Stimulated activated CD4-positive, alpha-beta T cell treated with anti-CD3 and anti-CD28 coated beads, TNF-alpha, amount 100 ng/mL, for 48 hours (primary cell): ENCODE data around the gene STIM1.
"Not testable (repeated sequence)": the region's sequence is repeated elsewhere in the genome, so short reads cannot be mapped to it uniquely, and the experiment has no call there.

Experiments used
- DNase-seq, 3 donors: peaks; one replicate each; pipeline ENCODE4 v3.0.0-alpha.2; 2020; ENCODE audit warnings: low read depth in 3 of 3

The STIM1 gene

GRCh38 chr11:3983101-3983500 lies 127.6 kb downstream of the STIM1 start:
- no peak for DNase-seq

GRCh38 chr11:3984896-3985295 lies 129.4 kb downstream of the STIM1 start:
- peak; percentile 11 to 21 (median 20) for DNase-seq

GRCh38 chr11:3985631-3986030 lies 130.2 kb downstream of the STIM1 start:
- DNase-seq = no peak

DNA sequence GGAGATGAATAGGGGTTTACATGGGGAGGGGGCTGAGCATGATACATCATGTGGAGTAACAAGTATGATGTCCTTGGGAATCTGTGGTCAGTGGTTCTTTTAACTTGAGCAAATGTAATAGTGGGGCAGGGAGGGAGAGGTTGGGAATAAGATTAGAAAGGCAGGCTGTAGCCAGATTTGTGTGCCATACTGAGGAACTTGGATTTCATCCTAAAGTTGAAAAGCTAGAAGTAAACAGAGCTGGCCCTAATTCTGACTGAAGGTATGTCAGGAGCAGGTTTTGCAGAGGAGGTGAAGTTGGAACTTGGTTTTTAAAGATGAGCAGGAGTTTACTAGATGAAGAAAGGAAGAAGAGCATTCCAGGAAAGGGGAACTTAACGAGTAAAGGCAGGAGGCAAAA lies 130.8 kb downstream of the STIM1 start:
- DNase-seq = no peak

GRCh38 chr11:3989276-3989920 lies 133.9 kb downstream of the STIM1 start:
- DNase-seq = no peak

DNA sequence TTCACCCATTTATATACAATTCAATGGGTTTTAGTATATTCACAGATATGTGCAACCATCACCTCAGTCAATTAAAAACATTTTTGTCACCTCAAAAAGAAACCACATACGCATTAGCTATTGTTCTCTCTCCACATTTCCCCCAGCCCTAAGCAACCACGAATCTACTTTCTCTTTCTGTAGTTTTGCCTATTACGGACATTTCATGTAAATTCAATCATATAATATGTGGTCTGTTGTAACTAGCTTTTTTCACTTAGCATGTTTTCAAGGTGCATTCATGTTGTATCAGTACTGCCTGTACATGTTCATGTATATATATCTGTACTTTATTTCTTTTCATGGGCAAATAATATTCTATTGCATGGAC lies 134.4 kb downstream of the STIM1 start:
- DNase-seq = no peak

DNA sequence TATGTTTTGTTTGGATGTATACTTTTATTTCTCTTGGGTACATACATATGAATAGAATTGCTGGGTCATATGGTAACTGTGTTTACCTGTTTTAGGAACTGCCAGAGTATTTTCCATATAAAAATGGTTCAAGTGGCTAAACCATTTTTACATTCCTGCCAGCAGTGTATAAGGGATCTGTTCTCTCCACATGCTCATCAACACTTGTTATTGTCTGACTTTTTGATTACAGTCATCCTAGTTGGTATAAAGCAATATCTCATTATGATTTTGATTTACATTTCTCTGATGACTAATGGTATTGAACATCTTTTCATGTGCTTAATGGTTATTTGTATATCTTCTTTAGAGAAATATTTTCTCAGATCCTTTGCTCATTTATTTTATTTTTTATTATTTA lies 134.9 kb downstream of the STIM1 start:
- DNase-seq = no peak

DNA sequence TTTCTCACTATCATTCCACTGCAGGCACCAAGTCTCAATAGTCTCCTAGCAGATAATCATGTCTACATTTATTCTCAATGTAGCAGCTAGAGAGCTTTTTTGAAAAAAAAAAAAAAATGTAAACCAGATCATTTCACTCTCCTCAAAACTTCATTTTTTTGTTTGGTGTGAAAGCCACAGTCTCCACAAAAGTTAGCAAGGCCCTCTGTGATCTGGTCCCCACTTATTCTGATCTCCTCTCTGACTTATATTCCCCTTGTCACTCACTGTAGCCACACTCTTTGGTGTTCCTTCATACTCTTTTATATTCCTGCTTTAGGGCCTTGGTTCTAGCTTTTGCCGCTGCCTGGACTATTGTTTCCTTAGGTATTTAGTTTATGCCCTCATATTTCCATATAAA lies 137.5 kb downstream of the STIM1 start:
- DNase-seq = no peak

DNA sequence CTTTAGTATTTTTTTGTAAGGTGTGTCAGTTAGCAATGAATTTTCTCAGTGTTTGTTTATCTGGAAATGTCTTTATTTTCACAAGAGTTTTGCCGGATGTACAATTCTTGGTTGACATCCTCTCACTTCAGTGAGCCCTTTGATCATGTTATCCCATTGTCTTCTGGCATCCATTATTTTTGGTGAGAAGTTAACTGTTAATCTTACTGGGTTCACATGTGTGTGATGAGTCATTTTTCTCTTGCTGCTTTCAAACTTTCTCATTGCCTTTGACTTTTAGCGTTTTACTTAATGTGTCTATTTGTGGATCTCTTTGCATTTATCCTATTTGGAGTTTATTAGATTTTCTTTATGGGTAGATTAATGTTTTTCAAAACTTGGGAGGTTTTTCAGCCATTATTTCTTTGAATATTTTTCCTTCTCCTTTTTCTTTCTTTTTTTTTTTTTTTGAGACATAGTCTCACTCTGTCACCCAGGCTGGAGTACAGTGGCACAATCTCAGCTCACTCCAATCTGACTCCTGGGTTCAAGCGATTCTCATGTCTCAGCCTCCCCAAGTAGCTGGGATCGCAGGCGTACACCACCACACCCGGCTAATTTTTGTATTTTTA lies 138.7 kb downstream of the STIM1 start:
- DNase-seq = no peak

DNA sequence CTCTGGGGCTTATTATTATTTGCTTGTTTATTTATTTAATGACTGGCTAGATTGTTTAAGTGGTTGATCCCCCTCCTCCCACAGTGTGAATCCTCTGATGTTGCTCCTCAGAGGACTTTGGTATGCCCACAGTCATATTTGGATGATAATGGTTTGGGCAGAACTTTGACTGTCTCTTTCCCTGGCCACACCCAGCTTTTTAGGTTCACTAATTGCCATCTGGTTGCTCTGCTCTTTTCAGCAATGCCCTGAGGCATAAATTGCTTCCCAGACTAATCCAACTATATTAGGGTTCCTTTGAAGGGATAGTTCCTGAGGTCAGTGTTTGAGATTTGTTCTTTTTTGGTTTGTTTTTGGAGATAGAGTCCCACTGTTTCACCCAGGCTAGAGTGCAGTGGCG lies 139.8 kb downstream of the STIM1 start:
- no peak for DNase-seq

GRCh38 chr11:3995949-3996554 lies 140.6 kb downstream of the STIM1 start:
- no peak for DNase-seq

GRCh38 chr11:3996651-3997050 lies 141.2 kb downstream of the STIM1 start:
- no peak for DNase-seq

- DNase-seq = not testable (repeated sequence)
Measured at GRCh38 chr11:4004753-4005152, 149.3 kb downstream of the STIM1 start.

DNA sequence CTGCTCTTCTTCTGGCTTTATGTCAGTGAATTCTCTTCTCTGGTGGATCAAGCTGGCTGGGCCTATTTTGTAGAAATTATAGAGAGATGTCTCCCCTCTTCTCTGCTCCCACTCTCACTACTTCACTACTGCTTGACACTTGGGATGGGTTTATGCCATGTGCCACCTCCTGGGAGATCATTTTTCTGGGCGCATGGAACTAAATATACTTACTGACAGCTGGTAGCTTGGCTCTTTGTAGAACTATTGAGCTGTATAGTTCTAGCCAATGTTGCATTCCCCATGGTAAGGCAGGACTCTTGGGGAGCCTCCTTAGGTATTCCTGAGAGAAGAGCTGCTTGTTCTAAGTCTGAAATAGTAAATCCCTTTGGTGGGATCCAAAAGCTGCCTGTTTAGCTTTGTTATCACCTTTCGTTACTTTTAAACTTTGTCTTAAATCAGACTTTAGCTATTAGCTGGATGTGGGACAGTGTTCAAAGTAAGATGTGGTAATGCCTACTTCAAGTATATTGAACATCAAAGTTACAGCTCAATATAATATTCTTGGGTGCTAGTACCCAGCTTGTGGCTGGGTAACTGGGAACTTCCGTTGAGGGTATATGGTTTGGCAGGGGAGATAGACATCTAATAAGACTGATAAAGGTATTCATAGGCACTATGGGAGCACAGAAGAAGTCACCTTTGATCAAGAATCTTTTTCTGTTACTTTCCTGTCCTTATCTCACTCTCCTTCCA lies 151.6 kb downstream of the STIM1 start:
- DNase-seq = no peak

DNA sequence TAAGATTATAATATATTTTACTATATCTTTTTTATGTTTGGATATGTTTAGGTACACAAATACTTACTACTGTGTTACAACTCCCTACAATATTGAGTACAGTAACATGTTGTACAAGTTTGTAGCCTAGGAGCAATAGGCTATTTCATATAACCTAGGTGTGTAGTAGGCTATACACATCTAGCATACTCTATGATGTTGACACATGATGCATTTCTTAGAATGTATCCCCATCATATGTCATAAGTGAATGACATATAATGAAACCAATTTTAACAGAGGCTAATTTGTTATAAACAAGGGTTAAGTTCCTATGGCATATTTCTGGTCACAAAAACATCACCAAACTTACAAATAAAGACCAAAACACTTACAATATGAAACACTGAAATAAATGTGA lies 152.7 kb downstream of the STIM1 start:
- no peak for DNase-seq

- not testable (repeated sequence) for DNase-seq
Measured at GRCh38 chr11:4016602-4017001, 161.1 kb downstream of the STIM1 start.

- no peak for DNase-seq
Measured at GRCh38 chr11:4017129-4017528, 161.7 kb downstream of the STIM1 start.

DNA sequence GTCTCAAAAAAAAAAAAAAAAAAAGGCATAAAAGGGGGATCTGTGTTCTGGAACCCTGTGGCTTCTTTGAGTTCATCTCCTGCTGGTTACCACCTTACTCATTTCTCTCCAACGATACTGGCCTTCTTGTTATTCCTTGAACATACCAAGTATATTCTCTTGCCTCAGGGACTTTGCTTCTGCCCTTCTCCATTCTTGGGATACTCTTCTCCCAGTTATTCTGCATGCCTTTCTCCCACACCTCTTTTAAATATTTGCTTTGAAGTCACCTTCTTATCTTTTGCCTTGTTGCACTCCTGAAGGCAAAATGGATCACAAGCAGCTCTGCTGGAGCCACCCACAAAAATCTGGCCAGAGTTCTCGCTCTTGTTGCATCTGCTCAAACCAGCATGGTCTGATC lies 163.2 kb downstream of the STIM1 start:
- DNase-seq = no peak

GRCh38 chr11:4019891-4020290 lies 164.4 kb downstream of the STIM1 start:
- DNase-seq = no peak

DNA sequence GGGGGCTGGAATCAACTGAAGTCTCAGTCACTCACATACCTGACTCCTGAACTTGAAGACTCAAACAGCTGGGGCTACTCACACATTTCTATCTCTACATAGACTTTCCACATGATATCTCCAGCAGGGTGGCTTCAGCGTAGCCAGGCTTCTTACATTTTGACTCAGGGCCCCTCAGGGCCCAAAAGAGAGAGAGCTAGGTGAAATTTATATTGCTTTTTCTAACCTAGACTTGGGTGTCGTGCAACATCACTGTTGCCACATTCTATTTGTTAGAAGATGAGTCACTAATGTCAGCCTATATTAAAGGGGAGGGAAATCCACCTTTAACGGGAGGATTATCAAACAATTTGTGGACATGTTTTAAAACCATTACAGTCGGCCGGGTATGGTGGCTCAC lies 167.2 kb downstream of the STIM1 start:
- DNase-seq = no peak

GRCh38 chr11:4025248-4025966 lies 169.9 kb downstream of the STIM1 start:
- no peak for DNase-seq

- DNase-seq = no peak
Measured at GRCh38 chr11:4025967-4026324, 170.5 kb downstream of the STIM1 start.
